C4-2B (cell line): Measurements from ENCODE around the gene THBS1.

ENCODE experiments used
- CTCF ChIP-seq: fragments of 450-650 bp; conservative IDR thresholded peaks from 2 replicates; pipeline ENCODE4 v1.5.1; 2017; ENCODE audit warnings: mild to moderate bottlenecking
- ZFX ChIP-seq: fragments of 450-650 bp; IDR thresholded peaks from 2 replicates; pipeline ENCODE4 v1.6.1; 2017

GRCh38 chr15:39641191-39641889, 60.5 kb downstream of the THBS1 start:
- TF ChIP-seq CTCF (peak; percentile 26; the same call in 1 of the 2 replicates), ZFX (no peak)
